ENCODE measurements around the gene SLC9A3. TPM values are rescaled to one million over a fixed set of nuclear protein-coding genes. Genes with fewer than 3 reads are reported as not detected.

The SLC9A3 gene
- total RNA-seq, 1 donor from 2014 or later, result 3.9 TPM

GRCh38 chr5:473551-474192 lies 50.6 kb downstream of the SLC9A3 start:
- Histone ChIP-seq H3K4me3 (peak overlapping the region; percentile 80 to 93), H3K27ac (peak overlapping the region; percentile 90), H3K9me3 (no peaks in the 10 kb centered on the region), H3K27me3 (no peaks in the 10 kb centered on the region), H3K36me3 (peaks cover 0 to 7% of the 10 kb centered on the region in 2 donors), H3K4me1 (peaks cover 47% of the 10 kb centered on the region)
- DNase-seq (ENCODE audit: extremely low spot score in 2 of 2), result no peak
- intact Hi-C loops (cut with DNase I), result no loop called here
- TF ChIP-seq POLR2AphosphoS5 (IDR thresholded peaks at IDR 0.05; ENCODE audit: insufficient read depth in 1 of 2, low read depth in 1 of 2), result no peak
- no peak for TF ChIP-seq CTCF (IDR thresholded peaks at IDR 0.05)
- no peak for TF ChIP-seq POLR2A (IDR thresholded peaks at IDR 0.05)

- Histone ChIP-seq H3K36me3 (peaks cover 0 to 11% of the 10 kb centered on the region in 2 donors), H3K27me3 (no peaks in the 10 kb centered on the region), H3K9me3 (no peaks in the 10 kb centered on the region), H3K4me1 (peaks cover 47% of the 10 kb centered on the region), H3K4me3 (peak overlapping the region; percentile 80 to 93), H3K27ac (peak overlapping the region; percentile 90)
- no peak for DNase-seq (ENCODE audit: extremely low spot score in 2 of 2)
- intact Hi-C loops (cut with DNase I), result no loop called here
- no peak for TF ChIP-seq CTCF (IDR thresholded peaks at IDR 0.05)
- TF ChIP-seq POLR2A (IDR thresholded peaks at IDR 0.05), result peak in 1 of 2 donors; percentile 79
These were observed 51.3 kb downstream of the SLC9A3 start for GRCh38 chr5:472656-473550.

- no peaks in the 10 kb centered on the region for H3K27me3 ChIP-seq
- no peak for TF ChIP-seq CTCF (IDR thresholded peaks at IDR 0.05)
- TF ChIP-seq POLR2AphosphoS5 (IDR thresholded peaks at IDR 0.05; ENCODE audit: insufficient read depth in 1 of 2, low read depth in 1 of 2), result peak in 1 of 2 donors; percentile 22
- TF ChIP-seq POLR2A (IDR thresholded peaks at IDR 0.05), result no peak
- no peaks in the 10 kb centered on the region for H3K9me3 ChIP-seq
- peaks cover 0 to 11% of the 10 kb centered on the region in 2 donors for H3K36me3 ChIP-seq
- intact Hi-C loops (cut with DNase I), result no loop called here
- H3K4me3 ChIP-seq, result peak overlapping the region; percentile 80 to 93
- no peak for DNase-seq (ENCODE audit: extremely low spot score in 2 of 2)
- peaks cover 47% of the 10 kb centered on the region for H3K4me1 ChIP-seq
- peak overlapping the region; percentile 82 for H3K27ac ChIP-seq
These were observed 52.1 kb downstream of the SLC9A3 start for GRCh38 chr5:472076-472655.

GRCh38 chr5:471750-472058 lies 52.5 kb downstream of the SLC9A3 start:
- Histone ChIP-seq H3K27me3 (no peaks in the 10 kb centered on the region), H3K4me3 (peak overlapping the region; percentile 80 to 93), H3K36me3 (peaks cover 0 to 12% of the 10 kb centered on the region in 2 donors), H3K4me1 (peaks cover 47% of the 10 kb centered on the region), H3K9me3 (no peaks in the 10 kb centered on the region), H3K27ac (peak overlapping the region; percentile 82)
- DNase-seq (ENCODE audit: extremely low spot score in 2 of 2), result no peak
- intact Hi-C loops (cut with DNase I), result no loop called here
- TF ChIP-seq POLR2AphosphoS5 (IDR thresholded peaks at IDR 0.05; ENCODE audit: insufficient read depth in 1 of 2, low read depth in 1 of 2) (no peak), CTCF (IDR thresholded peaks at IDR 0.05) (no peak), POLR2A (IDR thresholded peaks at IDR 0.05) (no peak)
